Osteocyte (in vitro differentiated cells): ENCODE measurements around the gene RACK1. TPM values are rescaled to one million over a fixed set of nuclear protein-coding genes. Genes with fewer than 3 reads are reported as not detected.

Experiments used
- DNase-seq: peaks from one replicate; pipeline ENCODE4 v3.0.0; 2021; ENCODE audit warnings: mixed read lengths; ENCODE audit not compliant: unreplicated experiment; ENCODE audit errors: extremely low spot score
- H3K27ac Mint-ChIP-seq: one replicate; pipeline ENCODE4 v1.8.0; 2021; ENCODE audit warnings: mild to moderate bottlenecking, mixed read lengths; ENCODE audit not compliant: unreplicated experiment
- H3K27me3 Mint-ChIP-seq: one replicate; pipeline ENCODE4 v1.8.0; 2021; ENCODE audit warnings: mixed read lengths; ENCODE audit not compliant: unreplicated experiment
- H3K36me3 Mint-ChIP-seq: one replicate; pipeline ENCODE4 v1.8.0; 2021; ENCODE audit warnings: mixed read lengths; ENCODE audit not compliant: unreplicated experiment
- H3K4me1 Mint-ChIP-seq: one replicate; pipeline ENCODE4 v1.8.0; 2021; ENCODE audit warnings: mixed read lengths; ENCODE audit not compliant: unreplicated experiment
- H3K4me3 Mint-ChIP-seq: one replicate; pipeline ENCODE4 v1.8.0; 2021; ENCODE audit warnings: mild to moderate bottlenecking, moderate library complexity, mixed read lengths; ENCODE audit not compliant: unreplicated experiment
- H3K9me3 Mint-ChIP-seq: one replicate; pipeline ENCODE4 v1.8.0; 2021; ENCODE audit warnings: mixed read lengths; ENCODE audit not compliant: unreplicated experiment
- total RNA-seq: library from RNA; stranded (reverse); gene quantifications from 2 replicates; pipeline ENCODE4 v1.2.1, GENCODE V29; 2021
- TF ChIP-seq, protein P1 (sequence below): fragments of 200-600 bp; sonication (generic); IDR thresholded peaks from 2 replicates; pipeline ENCODE4 v1.5.0; 2021; ENCODE audit warnings: antibody characterized with exemption, mild to moderate bottlenecking, moderate library complexity

RACK1 gene
- total RNA-seq, 1 donor from 2014 or later = 1,921 TPM

DNA sequence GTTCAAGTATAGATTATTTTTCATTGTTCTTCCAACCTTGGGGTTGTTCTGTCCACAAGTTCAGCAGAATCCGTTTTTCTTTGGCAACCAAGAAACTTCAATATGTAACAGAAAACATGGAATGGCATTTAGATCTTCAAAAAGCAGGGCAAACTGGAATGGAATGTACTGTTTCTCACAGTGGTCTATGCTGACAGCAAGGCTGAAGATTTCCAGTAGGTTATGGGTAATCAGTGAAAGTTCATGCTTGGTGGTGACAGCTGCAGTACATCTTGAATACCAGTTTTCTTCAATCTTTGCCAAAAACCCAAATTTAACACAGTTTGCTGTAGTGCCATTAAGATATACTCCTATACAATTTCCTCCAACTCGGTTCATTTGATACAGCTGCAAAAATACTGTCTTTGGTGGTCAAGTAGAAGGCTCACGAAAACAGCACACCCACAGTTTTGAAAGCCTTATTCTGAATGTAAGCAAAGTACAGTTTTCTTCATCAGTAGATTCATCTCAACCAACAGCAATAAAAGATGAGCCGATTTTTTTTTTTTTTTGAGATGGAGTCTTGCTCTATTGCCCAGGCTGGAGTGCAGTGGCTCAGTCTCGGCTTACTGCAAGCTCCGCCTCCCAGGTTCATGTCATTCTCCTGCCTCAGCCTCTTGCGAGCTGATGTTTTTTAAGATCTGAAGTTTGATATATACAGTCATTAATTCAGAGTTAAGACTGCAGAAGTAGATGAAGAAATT lies 12.3 kb upstream of the RACK1 start:
- TF ChIP-seq, protein P1, sequence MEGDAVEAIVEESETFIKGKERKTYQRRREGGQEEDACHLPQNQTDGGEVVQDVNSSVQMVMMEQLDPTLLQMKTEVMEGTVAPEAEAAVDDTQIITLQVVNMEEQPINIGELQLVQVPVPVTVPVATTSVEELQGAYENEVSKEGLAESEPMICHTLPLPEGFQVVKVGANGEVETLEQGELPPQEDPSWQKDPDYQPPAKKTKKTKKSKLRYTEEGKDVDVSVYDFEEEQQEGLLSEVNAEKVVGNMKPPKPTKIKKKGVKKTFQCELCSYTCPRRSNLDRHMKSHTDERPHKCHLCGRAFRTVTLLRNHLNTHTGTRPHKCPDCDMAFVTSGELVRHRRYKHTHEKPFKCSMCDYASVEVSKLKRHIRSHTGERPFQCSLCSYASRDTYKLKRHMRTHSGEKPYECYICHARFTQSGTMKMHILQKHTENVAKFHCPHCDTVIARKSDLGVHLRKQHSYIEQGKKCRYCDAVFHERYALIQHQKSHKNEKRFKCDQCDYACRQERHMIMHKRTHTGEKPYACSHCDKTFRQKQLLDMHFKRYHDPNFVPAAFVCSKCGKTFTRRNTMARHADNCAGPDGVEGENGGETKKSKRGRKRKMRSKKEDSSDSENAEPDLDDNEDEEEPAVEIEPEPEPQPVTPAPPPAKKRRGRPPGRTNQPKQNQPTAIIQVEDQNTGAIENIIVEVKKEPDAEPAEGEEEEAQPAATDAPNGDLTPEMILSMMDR = no peak
- no peak overlapping the region for H3K4me3 Mint-ChIP-seq
- H3K27me3 Mint-ChIP-seq = no peaks in the 10 kb centered on the region
- H3K27ac Mint-ChIP-seq = peak overlapping the region; percentile 28
- H3K9me3 Mint-ChIP-seq = no peaks in the 10 kb centered on the region
- H3K4me1 Mint-ChIP-seq = peaks cover 69% of the 10 kb centered on the region
- H3K36me3 Mint-ChIP-seq = peaks cover 26% of the 10 kb centered on the region
- DNase-seq = no peak

DNA sequence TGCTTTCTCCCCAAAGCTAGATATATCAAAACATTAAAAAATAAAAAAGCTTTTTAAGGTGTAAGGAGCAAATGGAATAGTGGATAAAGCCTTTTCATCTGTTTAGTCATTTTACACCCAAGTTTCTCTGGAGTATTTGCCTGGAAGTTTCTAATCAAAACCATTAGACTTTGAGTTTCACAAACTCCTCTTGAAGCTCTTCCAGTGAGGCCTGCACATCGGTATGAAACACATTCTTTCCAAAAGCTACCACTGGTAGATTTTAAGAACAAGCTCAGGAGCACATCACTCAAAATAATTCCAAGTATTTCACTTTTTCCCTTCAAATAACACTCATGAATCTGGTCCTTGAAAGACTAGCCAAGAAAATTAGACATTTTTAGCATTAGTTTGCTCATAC lies 11.6 kb upstream of the RACK1 start:
- DNase-seq = no peak
- peaks cover 69% of the 10 kb centered on the region for H3K4me1 Mint-ChIP-seq
- no peaks in the 10 kb centered on the region for H3K27me3 Mint-ChIP-seq
- no peak overlapping the region for H3K4me3 Mint-ChIP-seq
- H3K27ac Mint-ChIP-seq = peak overlapping the region; percentile 28
- TF ChIP-seq, protein P1 = no peak
- H3K36me3 Mint-ChIP-seq = peaks cover 26% of the 10 kb centered on the region
- H3K9me3 Mint-ChIP-seq = no peaks in the 10 kb centered on the region

DNA sequence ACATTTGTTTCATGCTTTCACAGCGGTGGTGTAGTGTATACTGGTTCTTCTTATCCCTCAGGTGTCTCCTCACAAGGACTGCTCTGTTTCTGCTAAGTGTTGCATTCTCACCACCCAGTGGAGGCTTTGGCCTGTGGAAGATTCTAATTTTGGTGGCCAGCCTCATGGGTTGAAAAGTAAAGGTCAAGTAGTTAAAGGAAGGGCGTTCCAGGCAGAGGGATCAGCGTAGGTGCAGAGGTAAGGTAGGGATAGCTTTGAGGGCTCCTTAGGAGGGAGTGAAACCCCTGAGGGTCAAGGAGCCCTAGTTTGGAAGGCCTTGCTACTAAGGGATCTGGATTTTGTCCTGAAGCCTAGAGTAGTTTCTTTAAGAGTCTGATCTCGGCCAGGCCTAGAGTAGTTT lies 4.6 kb upstream of the RACK1 start:
- Mint-ChIP-seq H3K27me3 (no peaks in the 10 kb centered on the region), H3K4me3 (peak overlapping the region; percentile 92), H3K9me3 (no peaks in the 10 kb centered on the region), H3K36me3 (peaks cover 4% of the 10 kb centered on the region), H3K27ac (peak overlapping the region; percentile 100), H3K4me1 (peaks cover 64% of the 10 kb centered on the region)
- TF ChIP-seq, protein P1 = no peak
- no peak for DNase-seq

DNA sequence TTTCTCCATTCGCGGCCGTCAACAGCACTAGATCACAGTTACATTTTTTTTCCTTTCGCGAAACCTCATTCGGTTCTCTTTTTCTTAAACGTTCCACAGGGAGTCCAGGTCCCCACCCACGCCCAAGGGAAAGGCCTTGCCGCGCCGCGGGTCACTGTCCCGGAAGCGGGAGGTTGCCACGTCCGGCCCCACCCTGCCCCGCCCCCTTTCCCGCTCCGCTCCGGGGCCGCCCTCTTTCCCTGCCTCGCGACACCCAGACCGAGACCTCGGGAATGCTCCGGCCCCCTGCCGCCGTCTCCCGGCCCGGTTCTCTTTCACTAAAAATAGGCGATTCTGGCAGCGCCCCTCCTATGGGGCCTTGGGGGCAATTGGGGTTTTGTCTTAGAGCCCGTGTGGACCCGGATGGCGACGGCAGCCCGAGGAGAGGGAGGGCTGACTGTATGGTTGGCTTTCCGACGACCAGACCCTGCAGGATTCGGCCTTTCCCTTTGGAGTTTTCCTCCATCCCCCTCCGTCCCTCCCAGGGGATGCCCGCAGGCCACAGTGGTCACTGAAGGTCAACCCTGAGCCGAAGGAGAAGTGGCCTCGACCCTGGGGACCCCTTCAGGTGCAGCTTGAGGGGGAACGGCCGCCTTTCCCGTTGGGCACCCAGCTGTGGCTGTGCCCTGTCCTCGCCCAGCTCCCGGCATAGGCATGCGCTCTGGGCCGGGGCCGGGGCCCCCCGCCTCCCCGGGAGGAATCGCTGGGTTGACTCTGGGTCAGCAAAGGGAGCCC lies 2.8 kb upstream of the RACK1 start:
- Mint-ChIP-seq H3K4me1 (peaks cover 73% of the 10 kb centered on the region), H3K9me3 (no peaks in the 10 kb centered on the region), H3K27me3 (no peaks in the 10 kb centered on the region), H3K36me3 (peaks cover 12% of the 10 kb centered on the region), H3K27ac (peak overlapping the region; percentile 100), H3K4me3 (peak overlapping the region; percentile 92)
- DNase-seq = peak; percentile 96
- TF ChIP-seq, protein P1 = no peak
